Loucy (cell line): ENCODE results near the gene ANO10.

Source experiments
- H2AFZ ChIP-seq: fragments of 200-600 bp; sonication (generic); 2 replicates; pipeline ENCODE4 v1.6.0; 2016; ENCODE audit warnings: antibody characterized with exemption, mild to moderate bottlenecking, low read length, moderate library complexity
- H3F3A ChIP-seq: fragments of 200-600 bp; 2 replicates; pipeline ENCODE4 v1.6.0; 2016; ENCODE audit warnings: antibody characterized with exemption, low read depth, mild to moderate bottlenecking
- H3K27me3 ChIP-seq: fragments of 200-600 bp; sonication (generic); 2 replicates; pipeline ENCODE4 v1.6.1; 2014; ENCODE audit warnings: low read length, mild to moderate bottlenecking; ENCODE audit not compliant: insufficient read depth, poor library complexity, severe bottlenecking
- H3K36me3 ChIP-seq: fragments of 200-600 bp; sonication (generic); 2 replicates; pipeline ENCODE4 v1.6.1; 2016; ENCODE audit warnings: low read length; ENCODE audit not compliant: insufficient read depth
- H3K4me1 ChIP-seq: fragments of 200-600 bp; sonication (generic); 2 replicates; pipeline ENCODE4 v1.5.1; 2014; ENCODE audit warnings: low read length, mild to moderate bottlenecking; ENCODE audit not compliant: insufficient read depth, poor library complexity, severe bottlenecking
- H3K4me2 ChIP-seq: fragments of 200-600 bp; sonication (generic); 2 replicates; pipeline ENCODE4 v1.6.0; 2014; ENCODE audit warnings: antibody characterized with exemption, low read length, low read depth, mild to moderate bottlenecking; ENCODE audit not compliant: poor library complexity, severe bottlenecking
- H3K4me3 ChIP-seq: fragments of 200-600 bp; sonication (generic); 2 replicates; pipeline ENCODE4 v1.5.1; 2014; ENCODE audit warnings: low read length, mild to moderate bottlenecking, mixed read lengths; ENCODE audit not compliant: poor library complexity, severe bottlenecking
- H3K79me2 ChIP-seq: fragments of 200-600 bp; sonication (generic); 2 replicates; pipeline ENCODE4 v1.6.1; 2014; ENCODE audit warnings: low read length; ENCODE audit not compliant: insufficient read depth
- H3K9ac ChIP-seq: fragments of 200-600 bp; sonication (generic); 2 replicates; pipeline ENCODE4 v1.6.0; 2014; ENCODE audit warnings: mild to moderate bottlenecking, low read depth, low read length, moderate library complexity; ENCODE audit not compliant: poor library complexity, severe bottlenecking
- H3K9me2 ChIP-seq: fragments of 200-600 bp; sonication (generic); replicated peaks from 2 replicates; pipeline ENCODE4 v1.6.1; 2016; ENCODE audit warnings: low read depth, low read length, mixed read lengths
- H3K9me3 ChIP-seq: fragments of 200-600 bp; sonication (generic); 2 replicates; pipeline ENCODE4 v1.6.1; 2014; ENCODE audit warnings: mild to moderate bottlenecking, antibody characterized with exemption, low read length, low read depth; ENCODE audit not compliant: insufficient read depth
- H4K20me1 ChIP-seq: fragments of 200-600 bp; sonication (generic); 2 replicates; pipeline ENCODE4 v1.6.0; 2014; ENCODE audit warnings: antibody characterized with exemption, low read length, mild to moderate bottlenecking; ENCODE audit not compliant: insufficient read depth, poor library complexity, severe bottlenecking
- EZH2phosphoT487 ChIP-seq: fragments of 200-600 bp; IDR thresholded peaks from 2 replicates; pipeline ENCODE4 v1.6.1; 2018; ENCODE audit warnings: antibody characterized with exemption, mild to moderate bottlenecking, moderate library complexity, borderline replicate concordance
- TF ChIP-seq, protein P1 (sequence below): fragments of 200-600 bp; sonication (generic); conservative IDR thresholded peaks from 2 replicates; pipeline ENCODE4 v1.5.1; 2014; ENCODE audit warnings: mild to moderate bottlenecking, antibody characterized with exemption, low read length

Gene ANO10

DNA sequence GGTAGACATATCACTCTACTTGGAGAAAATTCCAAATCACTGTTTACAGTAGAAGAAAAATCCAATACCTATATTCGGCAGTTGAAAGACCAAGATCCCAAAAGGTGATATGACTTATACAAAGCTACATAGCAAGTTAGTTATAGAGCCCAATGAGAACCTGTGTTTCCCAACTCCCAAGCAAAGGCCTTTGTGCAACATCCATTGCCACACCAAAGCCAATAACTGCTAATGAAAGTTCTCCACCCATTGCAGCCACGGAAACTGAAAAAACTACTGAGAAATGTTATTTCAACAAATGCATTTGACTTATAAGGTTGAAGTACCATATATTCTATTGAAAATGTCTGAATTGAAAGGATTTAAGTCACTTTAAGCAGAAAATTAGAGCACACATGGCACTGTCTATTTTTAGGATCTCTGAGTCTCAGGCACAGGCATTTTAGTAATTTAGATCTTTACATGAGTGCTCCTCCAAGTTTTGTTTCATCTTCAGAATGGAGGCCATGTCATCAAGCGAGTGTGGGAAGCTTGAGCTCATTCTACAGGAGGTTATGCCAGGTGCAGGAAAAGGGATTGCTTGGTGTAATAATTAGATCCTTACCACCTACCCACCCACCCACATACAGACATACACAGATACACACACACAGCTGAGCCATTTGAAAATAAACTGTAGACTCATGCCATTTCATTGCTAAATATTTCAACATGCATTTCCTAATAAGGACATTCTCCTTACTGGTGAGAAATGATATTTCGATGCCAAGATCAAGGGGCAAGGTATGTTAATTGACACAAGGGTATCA lies 19.7 kb upstream of the ANO10 start:
- Histone ChIP-seq H3K9me3 (no peaks in the 10 kb centered on the region), H3K9ac (no peak overlapping the region), H3F3A (no peaks in the 10 kb centered on the region), H3K9me2 (no peaks in the 10 kb centered on the region), H3K27me3 (no peaks in the 10 kb centered on the region), H4K20me1 (no peaks in the 10 kb centered on the region), H3K36me3 (no peaks in the 10 kb centered on the region), H3K4me3 (no peak overlapping the region), H3K4me2 (no peak overlapping the region), H2AFZ (no peak overlapping the region), H3K4me1 (peaks cover 4% of the 10 kb centered on the region), H3K79me2 (no peaks in the 10 kb centered on the region)
- no peak for TF ChIP-seq EZH2phosphoT487
- TF ChIP-seq, protein P1, sequence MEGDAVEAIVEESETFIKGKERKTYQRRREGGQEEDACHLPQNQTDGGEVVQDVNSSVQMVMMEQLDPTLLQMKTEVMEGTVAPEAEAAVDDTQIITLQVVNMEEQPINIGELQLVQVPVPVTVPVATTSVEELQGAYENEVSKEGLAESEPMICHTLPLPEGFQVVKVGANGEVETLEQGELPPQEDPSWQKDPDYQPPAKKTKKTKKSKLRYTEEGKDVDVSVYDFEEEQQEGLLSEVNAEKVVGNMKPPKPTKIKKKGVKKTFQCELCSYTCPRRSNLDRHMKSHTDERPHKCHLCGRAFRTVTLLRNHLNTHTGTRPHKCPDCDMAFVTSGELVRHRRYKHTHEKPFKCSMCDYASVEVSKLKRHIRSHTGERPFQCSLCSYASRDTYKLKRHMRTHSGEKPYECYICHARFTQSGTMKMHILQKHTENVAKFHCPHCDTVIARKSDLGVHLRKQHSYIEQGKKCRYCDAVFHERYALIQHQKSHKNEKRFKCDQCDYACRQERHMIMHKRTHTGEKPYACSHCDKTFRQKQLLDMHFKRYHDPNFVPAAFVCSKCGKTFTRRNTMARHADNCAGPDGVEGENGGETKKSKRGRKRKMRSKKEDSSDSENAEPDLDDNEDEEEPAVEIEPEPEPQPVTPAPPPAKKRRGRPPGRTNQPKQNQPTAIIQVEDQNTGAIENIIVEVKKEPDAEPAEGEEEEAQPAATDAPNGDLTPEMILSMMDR = no peak

- Histone ChIP-seq H3K9me3 (no peaks in the 10 kb centered on the region), H3K79me2 (no peaks in the 10 kb centered on the region), H2AFZ (no peak overlapping the region), H3K36me3 (no peaks in the 10 kb centered on the region), H3K4me3 (no peak overlapping the region), H3K9me2 (no peaks in the 10 kb centered on the region), H3K27me3 (no peaks in the 10 kb centered on the region), H3K4me1 (peaks cover 4% of the 10 kb centered on the region), H3F3A (no peaks in the 10 kb centered on the region), H3K4me2 (no peak overlapping the region), H3K9ac (no peak overlapping the region), H4K20me1 (no peaks in the 10 kb centered on the region)
- TF ChIP-seq EZH2phosphoT487 = no peak
- TF ChIP-seq, protein P1 = no peak
These were observed 18.9 kb upstream of the ANO10 start for GRCh38 chr3:43640681-43641080.

- TF ChIP-seq, protein P1 = peak; percentile 71
- TF ChIP-seq EZH2phosphoT487 = no peak
- Histone ChIP-seq H3K36me3 (no peaks in the 10 kb centered on the region), H3K9ac (no peak overlapping the region), H3K4me2 (no peak overlapping the region), H3K9me3 (no peaks in the 10 kb centered on the region), H3K4me1 (peaks cover 4% of the 10 kb centered on the region), H3K27me3 (no peaks in the 10 kb centered on the region), H3F3A (no peaks in the 10 kb centered on the region), H3K9me2 (no peaks in the 10 kb centered on the region), H3K4me3 (no peak overlapping the region), H4K20me1 (no peaks in the 10 kb centered on the region), H2AFZ (peak overlapping the region; percentile 75), H3K79me2 (no peaks in the 10 kb centered on the region)
These were observed 17.0 kb upstream of the ANO10 start for GRCh38 chr3:43638594-43639447.
